NOMO-1 (cell line): ENCODE measurements around the gene CCDC201.
"Not testable (repeated sequence)": the region's sequence is repeated elsewhere in the genome, so short reads cannot be mapped to it uniquely, and the experiment has no call there.

ENCODE experiments used
- DNase-seq, 2 experiments: peaks; one replicate each; lab custom pipeline; 2025; ENCODE audit not compliant: unreplicated experiment in 2 of 2; lab: John Stamatoyannopoulos, UW

Gene CCDC201

GRCh38 chr7:45878457-45879144 is 5.7 kb upstream of the CCDC201 start:
- DNase-seq, result no peak

- no peak for DNase-seq
Measured at GRCh38 chr7:45876519-45876918, 3.6 kb upstream of the CCDC201 start.

GRCh38 chr7:45874408-45875131 is 1.7 kb upstream of the CCDC201 start:
- DNase-seq, result no peak

- DNase-seq, result no peak
Measured at GRCh38 chr7:45873355-45873754, 473 bp upstream of the CCDC201 start.

GRCh38 chr7:45872116-45873034 is 507 bp downstream of the CCDC201 start:
- DNase-seq, result no peak

GRCh38 chr7:45869426-45869825 is 3.5 kb downstream of the CCDC201 start:
- DNase-seq, result no peak

GRCh38 chr7:45867471-45867870 is 5.4 kb downstream of the CCDC201 start:
- DNase-seq, result no peak

GRCh38 chr7:45865594-45866410 is 7.1 kb downstream of the CCDC201 start:
- no peak for DNase-seq

GRCh38 chr7:45863715-45864114 is 9.2 kb downstream of the CCDC201 start:
- DNase-seq, result no peak

- DNase-seq, result not testable (repeated sequence)
Measured at GRCh38 chr7:45856888-45857287, 16.0 kb downstream of the CCDC201 start.

- DNase-seq, result not testable (repeated sequence)
Measured at GRCh38 chr7:45855680-45856079, 17.2 kb downstream of the CCDC201 start.

- not testable (repeated sequence) for DNase-seq
Measured at GRCh38 chr7:45853491-45853890, 19.4 kb downstream of the CCDC201 start.

GRCh38 chr7:45852984-45853383 is 19.9 kb downstream of the CCDC201 start:
- not testable (repeated sequence) for DNase-seq

GRCh38 chr7:45848734-45849133 is 24.1 kb downstream of the CCDC201 start:
- DNase-seq, result not testable (repeated sequence)

- DNase-seq, result not testable (repeated sequence)
Measured at GRCh38 chr7:45846536-45846935, 26.3 kb downstream of the CCDC201 start.

GRCh38 chr7:45841926-45842717 is 30.8 kb downstream of the CCDC201 start:
- not testable (repeated sequence) for DNase-seq

- not testable (repeated sequence) for DNase-seq
Measured at GRCh38 chr7:45838852-45839251, 34.0 kb downstream of the CCDC201 start.

GRCh38 chr7:45832433-45833177 is 40.3 kb downstream of the CCDC201 start:
- not testable (repeated sequence) for DNase-seq

GRCh38 chr7:45829846-45830245 is 43.0 kb downstream of the CCDC201 start:
- not testable (repeated sequence) for DNase-seq
